HG03097 (cell line): ENCODE measurements around the gene GRAMD2A.
A peak's percentile ranks its signal among the peaks of the same experiment; 100 is the strongest.

Source experiments
- ATAC-seq: cut with Tn5 transposase; IDR thresholded peaks from one replicate; pipeline ENCODE4 v1.9.1; 2021; ENCODE audit not compliant: unreplicated experiment, low FRiP score

GRAMD2A gene

GRCh38 chr15:72169236-72169920, 28.2 kb downstream of the GRAMD2A start:
- ATAC-seq, result no peak

- ATAC-seq, result no peak
Measured at GRCh38 chr15:72168808-72169190, 28.8 kb downstream of the GRAMD2A start.

GRCh38 chr15:72168131-72168807, 29.3 kb downstream of the GRAMD2A start:
- ATAC-seq, result no peak

- no peak for ATAC-seq
Measured at GRCh38 chr15:72167445-72167844, 30.1 kb downstream of the GRAMD2A start.

- ATAC-seq, result no peak
Measured at GRCh38 chr15:72166716-72167417, 30.7 kb downstream of the GRAMD2A start.

GRCh38 chr15:72163719-72164118, 33.9 kb downstream of the GRAMD2A start:
- ATAC-seq, result no peak

- no peak for ATAC-seq
Measured at GRCh38 chr15:72162569-72162968, 35.0 kb downstream of the GRAMD2A start.

- no peak for ATAC-seq
Measured at GRCh38 chr15:72161361-72162132, 36.0 kb downstream of the GRAMD2A start.

GRCh38 chr15:72160696-72161245, 36.8 kb downstream of the GRAMD2A start:
- ATAC-seq, result no peak

- ATAC-seq, result no peak
Measured at GRCh38 chr15:72156928-72157327, 40.7 kb downstream of the GRAMD2A start.

GRCh38 chr15:72155635-72156616, 41.7 kb downstream of the GRAMD2A start:
- peak; percentile 67 for ATAC-seq

- no peak for ATAC-seq
Measured at GRCh38 chr15:72155003-72155621, 42.5 kb downstream of the GRAMD2A start.

- no peak for ATAC-seq
Measured at GRCh38 chr15:72154316-72154715, 43.3 kb downstream of the GRAMD2A start.

- ATAC-seq, result no peak
Measured at GRCh38 chr15:72153269-72154000, 44.2 kb downstream of the GRAMD2A start.

GRCh38 chr15:72147418-72147817, 50.2 kb downstream of the GRAMD2A start:
- no peak for ATAC-seq

- ATAC-seq, result no peak
Measured at GRCh38 chr15:72146934-72147333, 50.7 kb downstream of the GRAMD2A start.

- ATAC-seq, result no peak
Measured at GRCh38 chr15:72146221-72146620, 51.4 kb downstream of the GRAMD2A start.
